ENCODE data around the gene CACNA1A.
"Not testable (repeated sequence)": the region's sequence is repeated elsewhere in the genome, so short reads cannot be mapped to it uniquely, and the experiment has no call there.

The CACNA1A gene

GRCh38 chr19:13427273-13428051 is 78.8 kb downstream of the CACNA1A start:
- Mint-ChIP-seq H3K27me3 (peaks cover 14% of the 10 kb centered on the region), H3K4me3 (no peak overlapping the region), H3K4me1 (peaks cover 2% of the 10 kb centered on the region), H3K9me3 (peaks cover 12% of the 10 kb centered on the region), H3K36me3 (no peaks in the 10 kb centered on the region), H3K27ac (no peak overlapping the region)
- ATAC-seq (ENCODE audit: low read depth): no peak
- DNase-seq (ENCODE audit: low spot score in 2 of 2): no peak

- H3K27ac Mint-ChIP-seq; DNase-seq (ENCODE audit: low spot score in 2 of 2); H3K4me1 Mint-ChIP-seq; H3K36me3 Mint-ChIP-seq; H3K4me3 Mint-ChIP-seq; ATAC-seq (ENCODE audit: low read depth): not testable (repeated sequence)
- Mint-ChIP-seq H3K9me3 (peaks cover 15% of the 10 kb centered on the region), H3K27me3 (peaks cover 16% of the 10 kb centered on the region)
These were observed 80.4 kb downstream of the CACNA1A start for GRCh38 chr19:13425875-13426274.

GRCh38 chr19:13425151-13425550 is 81.1 kb downstream of the CACNA1A start:
- DNase-seq (ENCODE audit: low spot score in 2 of 2) (no peak), ATAC-seq (ENCODE audit: low read depth) (no peak)
- no peak overlapping the region for H3K4me3 Mint-ChIP-seq
- peaks cover 17% of the 10 kb centered on the region for H3K9me3 Mint-ChIP-seq
- H3K27ac Mint-ChIP-seq: no peak overlapping the region
- H3K4me1 Mint-ChIP-seq: no peaks in the 10 kb centered on the region
- H3K36me3 Mint-ChIP-seq: no peaks in the 10 kb centered on the region
- H3K27me3 Mint-ChIP-seq: peaks cover 16% of the 10 kb centered on the region

DNA sequence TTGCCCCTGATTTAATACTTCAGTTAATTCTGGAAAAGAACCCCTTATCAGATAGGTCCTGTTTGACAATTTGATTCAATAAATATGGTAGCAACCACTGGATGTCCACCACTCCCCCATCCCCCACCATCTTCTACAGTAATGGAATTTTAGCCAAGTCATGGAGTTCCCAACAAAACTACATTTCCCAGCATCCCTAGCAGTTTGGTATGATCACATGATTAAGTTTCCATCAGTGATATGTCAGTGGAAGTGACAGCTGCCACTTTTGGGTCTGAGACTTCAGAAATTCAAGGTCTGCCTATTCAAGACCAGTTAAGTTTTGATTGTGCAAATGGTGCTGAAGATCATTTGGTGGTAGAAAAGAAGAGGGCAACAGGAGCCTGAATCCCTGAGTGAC is 85.5 kb downstream of the CACNA1A start:
- no peak for DNase-seq (ENCODE audit: low spot score in 2 of 2)
- H3K27ac Mint-ChIP-seq: no peak overlapping the region
- no peak overlapping the region for H3K4me3 Mint-ChIP-seq
- peaks cover 14% of the 10 kb centered on the region for H3K9me3 Mint-ChIP-seq
- no peaks in the 10 kb centered on the region for H3K36me3 Mint-ChIP-seq
- peaks cover 9% of the 10 kb centered on the region for H3K27me3 Mint-ChIP-seq
- no peak for ATAC-seq (ENCODE audit: low read depth)
- peaks cover 4% of the 10 kb centered on the region for H3K4me1 Mint-ChIP-seq

- H3K9me3 Mint-ChIP-seq: peaks cover 6% of the 10 kb centered on the region
- H3K36me3 Mint-ChIP-seq: no peaks in the 10 kb centered on the region
- peaks cover 10% of the 10 kb centered on the region for H3K27me3 Mint-ChIP-seq
- no peak overlapping the region for H3K4me3 Mint-ChIP-seq
- DNase-seq (ENCODE audit: low spot score in 2 of 2) (no peak), ATAC-seq (ENCODE audit: low read depth) (no peak)
- H3K4me1 Mint-ChIP-seq: peaks cover 4% of the 10 kb centered on the region
- H3K27ac Mint-ChIP-seq: no peak overlapping the region
These were observed 89.2 kb downstream of the CACNA1A start for GRCh38 chr19:13417054-13417453.

GRCh38 chr19:13411899-13412298 is 94.4 kb downstream of the CACNA1A start:
- no peak for DNase-seq (ENCODE audit: low spot score in 2 of 2)
- ATAC-seq (ENCODE audit: low read depth): no peak
- H3K36me3 Mint-ChIP-seq: peaks cover 2% of the 10 kb centered on the region
- peaks cover under 1% of the 10 kb centered on the region for H3K4me1 Mint-ChIP-seq
- no peak overlapping the region for H3K4me3 Mint-ChIP-seq
- no peak overlapping the region for H3K27ac Mint-ChIP-seq
- H3K9me3 Mint-ChIP-seq: peaks cover 12% of the 10 kb centered on the region
- H3K27me3 Mint-ChIP-seq: peaks cover 13% of the 10 kb centered on the region

GRCh38 chr19:13410946-13411345 is 95.3 kb downstream of the CACNA1A start:
- Mint-ChIP-seq H3K27ac (no peak overlapping the region), H3K36me3 (peaks cover 2% of the 10 kb centered on the region)

GRCh38 chr19:13408889-13409518 is 97.3 kb downstream of the CACNA1A start:
- H3K36me3 Mint-ChIP-seq: peaks cover 2% of the 10 kb centered on the region
- H3K27me3 Mint-ChIP-seq: peaks cover 8% of the 10 kb centered on the region
- peaks cover 12% of the 10 kb centered on the region for H3K9me3 Mint-ChIP-seq
- H3K4me1 Mint-ChIP-seq: no peaks in the 10 kb centered on the region
- DNase-seq (ENCODE audit: low spot score in 2 of 2) (no peak), ATAC-seq (ENCODE audit: low read depth) (no peak)
- H3K4me3 Mint-ChIP-seq: no peak overlapping the region
- no peak overlapping the region for H3K27ac Mint-ChIP-seq

More at GRCh38 chr19:13410946-13411345, 95.3 kb downstream of the CACNA1A start:
- no peak for ATAC-seq (ENCODE audit: low read depth)
- Mint-ChIP-seq H3K4me1 (no peaks in the 10 kb centered on the region), H3K4me3 (no peak overlapping the region), H3K9me3 (peaks cover 12% of the 10 kb centered on the region), H3K27me3 (peaks cover 13% of the 10 kb centered on the region)
- DNase-seq (ENCODE audit: low spot score in 2 of 2): no peak

- ATAC-seq (ENCODE audit: low read depth): no peak
- no peak for DNase-seq (ENCODE audit: low spot score in 2 of 2)
- Mint-ChIP-seq H3K27me3 (peaks cover 6% of the 10 kb centered on the region), H3K9me3 (peaks cover 11% of the 10 kb centered on the region), H3K27ac (no peak overlapping the region), H3K36me3 (peaks cover 3% of the 10 kb centered on the region), H3K4me3 (no peak overlapping the region), H3K4me1 (no peaks in the 10 kb centered on the region)
These were observed 102.0 kb downstream of the CACNA1A start for GRCh38 chr19:13404236-13404635.

DNA sequence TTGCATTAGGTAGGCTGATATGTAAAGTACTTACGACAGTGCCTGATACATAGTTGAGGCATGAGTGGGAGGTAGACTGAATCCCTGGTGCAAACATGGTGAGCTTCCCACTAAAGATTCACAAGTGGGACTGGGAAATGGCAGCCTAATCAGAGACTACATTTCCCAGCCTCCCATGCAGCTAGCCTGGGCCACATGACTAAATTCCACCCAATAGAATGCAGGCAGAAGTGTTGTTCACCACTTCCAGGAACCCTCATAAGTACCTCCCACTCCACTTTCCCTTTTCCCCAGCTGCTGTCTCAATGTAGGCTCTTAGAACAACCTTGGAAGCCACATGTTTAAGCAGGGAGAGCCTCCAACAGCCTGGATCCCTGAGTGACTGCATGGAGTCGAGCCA is 104.9 kb downstream of the CACNA1A start:
- ATAC-seq (ENCODE audit: low read depth): no peak
- Mint-ChIP-seq H3K27ac (no peak overlapping the region), H3K4me1 (no peaks in the 10 kb centered on the region), H3K27me3 (peaks cover 9% of the 10 kb centered on the region), H3K36me3 (peaks cover 6% of the 10 kb centered on the region), H3K9me3 (peaks cover 9% of the 10 kb centered on the region), H3K4me3 (no peak overlapping the region)
- DNase-seq (ENCODE audit: low spot score in 2 of 2): no peak

DNA sequence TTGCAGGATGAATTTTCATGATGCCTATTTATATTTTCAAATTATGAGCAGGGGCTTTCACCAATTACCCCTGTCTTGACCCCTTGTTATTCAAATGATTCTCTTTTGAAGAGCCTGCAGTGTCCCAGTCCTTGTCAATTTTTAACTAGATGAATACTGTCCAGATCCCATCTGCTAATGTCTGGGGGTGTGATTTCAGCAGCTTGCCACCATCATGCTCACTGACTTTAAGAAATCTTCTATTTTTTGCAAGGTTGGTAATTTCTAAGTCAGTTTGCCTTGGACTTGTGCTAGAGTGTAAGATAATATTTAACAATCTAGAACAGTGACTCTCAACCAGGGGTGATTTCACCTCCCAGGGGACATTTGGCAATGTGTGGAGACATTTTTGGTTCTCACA is 106.0 kb downstream of the CACNA1A start:
- Mint-ChIP-seq H3K36me3 (peaks cover 6% of the 10 kb centered on the region), H3K9me3 (peaks cover 9% of the 10 kb centered on the region), H3K27ac (no peak overlapping the region), H3K4me3 (no peak overlapping the region), H3K4me1 (no peaks in the 10 kb centered on the region), H3K27me3 (peaks cover 11% of the 10 kb centered on the region)
- no peak for DNase-seq (ENCODE audit: low spot score in 2 of 2)
- no peak for ATAC-seq (ENCODE audit: low read depth)

- peaks cover 11% of the 10 kb centered on the region for H3K27me3 Mint-ChIP-seq
- no peaks in the 10 kb centered on the region for H3K4me1 Mint-ChIP-seq
- H3K4me3 Mint-ChIP-seq: no peak overlapping the region
- no peak for DNase-seq (ENCODE audit: low spot score in 2 of 2)
- peaks cover 9% of the 10 kb centered on the region for H3K9me3 Mint-ChIP-seq
- H3K36me3 Mint-ChIP-seq: peaks cover 6% of the 10 kb centered on the region
- no peak for ATAC-seq (ENCODE audit: low read depth)
- H3K27ac Mint-ChIP-seq: no peak overlapping the region
These were observed 106.5 kb downstream of the CACNA1A start for GRCh38 chr19:13399746-13400145.

GRCh38 chr19:13398780-13399726 is 107.2 kb downstream of the CACNA1A start:
- peaks cover 16% of the 10 kb centered on the region for H3K27me3 Mint-ChIP-seq
- H3K9me3 Mint-ChIP-seq: peaks cover 9% of the 10 kb centered on the region
- ATAC-seq (ENCODE audit: low read depth) (no peak), DNase-seq (ENCODE audit: low spot score in 2 of 2) (no peak)
- H3K4me1 Mint-ChIP-seq: no peaks in the 10 kb centered on the region
- H3K4me3 Mint-ChIP-seq: no peak overlapping the region
- H3K36me3 Mint-ChIP-seq: peaks cover 6% of the 10 kb centered on the region
- no peak overlapping the region for H3K27ac Mint-ChIP-seq

DNA sequence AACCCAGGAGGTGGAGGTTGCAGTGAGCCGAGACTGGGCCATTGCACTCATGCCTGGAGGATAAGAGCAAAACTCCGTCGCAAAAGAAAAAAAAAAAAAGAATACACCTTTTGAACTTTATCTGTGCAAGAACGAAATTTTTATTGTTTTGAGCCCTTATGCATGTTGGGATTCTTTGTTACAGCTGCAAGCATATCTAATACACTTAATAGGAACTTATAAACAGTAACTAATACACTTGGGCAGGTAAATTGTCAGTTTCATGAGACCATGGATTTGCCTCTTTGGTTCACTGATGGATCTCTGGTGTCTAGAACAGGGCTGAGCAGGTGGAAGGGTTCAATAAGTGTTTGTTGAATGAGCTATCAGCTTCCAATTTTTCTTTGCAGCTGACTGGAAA is 108.1 kb downstream of the CACNA1A start:
- no peak overlapping the region for H3K27ac Mint-ChIP-seq
- no peak for DNase-seq (ENCODE audit: low spot score in 2 of 2)
- H3K36me3 Mint-ChIP-seq: peaks cover 8% of the 10 kb centered on the region
- peaks cover 21% of the 10 kb centered on the region for H3K27me3 Mint-ChIP-seq
- H3K4me1 Mint-ChIP-seq: peaks cover 3% of the 10 kb centered on the region
- peaks cover 11% of the 10 kb centered on the region for H3K9me3 Mint-ChIP-seq
- no peak overlapping the region for H3K4me3 Mint-ChIP-seq
- ATAC-seq (ENCODE audit: low read depth): no peak

Data from memory B cell (primary cell).